Thyroid gland (tissue), 4 donors: ENCODE measurements around the gene ZBTB8OS.

Source experiments
- CTCF ChIP-seq, 6 experiments: fragments of 200-600 bp in 3 of 6; fragments of 450-650 bp in 3 of 6; sonication (generic) in 3 of 6; IDR thresholded peaks; one replicate each; pipeline ENCODE4 v1.5.1; 2016 to 2019; ENCODE audit warnings: antibody characterized with exemption in 6 of 6, mild to moderate bottlenecking in 2 of 6, inconsistent platforms in 1 of 6, moderate library complexity in 1 of 6
- POLR2A ChIP-seq, 2 donors: fragments of 450-650 bp; IDR thresholded peaks; one replicate each; pipeline ENCODE4 v1.6.1; 2017; ENCODE audit warnings: antibody characterized with exemption in 2 of 2, mild to moderate bottlenecking in 2 of 2, moderate library complexity in 1 of 2

GRCh38 chr1:32647308-32648134 lies 2.8 kb downstream of the ZBTB8OS start:
- TF ChIP-seq CTCF (IDR thresholded peaks at IDR 0.05) (no peak), POLR2A (IDR thresholded peaks at IDR 0.05) (no peak)
